Endodermal cell (in vitro differentiated cells): Measurements from ENCODE around the gene WDFY1. TPM values are rescaled to one million over a fixed set of nuclear protein-coding genes. Genes with fewer than 3 reads are reported as not detected.

ENCODE experiments used
- DNase-seq: peaks from one replicate; pipeline ENCODE4 v3.0.0-alpha.2; 2017
- H3K27ac ChIP-seq: 2 replicates; pipeline ENCODE4 v1.5.1; 2013; ENCODE audit warnings: mild to moderate bottlenecking, low read depth, low read length, moderate library complexity
- H3K27me3 ChIP-seq: 2 replicates; pipeline ENCODE4 v1.6.1; 2013; ENCODE audit warnings: mild to moderate bottlenecking, low read length, moderate library complexity; ENCODE audit not compliant: insufficient read depth, control insufficient read depth, poor library complexity, severe bottlenecking
- H3K36me3 ChIP-seq: 2 replicates; pipeline ENCODE4 v1.7.0; 2013; ENCODE audit warnings: mild to moderate bottlenecking, low read length, moderate library complexity; ENCODE audit not compliant: control insufficient read depth, insufficient read depth
- H3K4me1 ChIP-seq: one replicate; pipeline ENCODE4 v1.7.0; 2013; ENCODE audit warnings: low read length; ENCODE audit not compliant: control insufficient read depth, insufficient read depth
- H3K4me3 ChIP-seq: 2 replicates; pipeline ENCODE4 v1.5.1; 2013; ENCODE audit warnings: mild to moderate bottlenecking, low read length, moderate library complexity
- H3K9ac ChIP-seq: 2 replicates; pipeline ENCODE4 v1.6.1; 2013; ENCODE audit warnings: mild to moderate bottlenecking, low read length, moderate library complexity; ENCODE audit not compliant: poor library complexity, severe bottlenecking; ENCODE audit errors: extremely low read depth
- H3K9me3 ChIP-seq: 2 replicates; pipeline ENCODE4 v1.6.1; 2013; ENCODE audit warnings: mild to moderate bottlenecking, low read length, moderate library complexity; ENCODE audit not compliant: control insufficient read depth
- H3K27ac Mint-ChIP-seq: 2 replicates; pipeline ENCODE4 v1.8.0; 2020; ENCODE audit warnings: mixed read lengths
- H3K27me3 Mint-ChIP-seq: 2 replicates; pipeline ENCODE4 v1.8.0; 2021; ENCODE audit warnings: mild to moderate bottlenecking, mixed read lengths; ENCODE audit not compliant: insufficient read depth
- H3K36me3 Mint-ChIP-seq: 2 replicates; pipeline ENCODE4 v1.8.0; 2020; ENCODE audit warnings: low read depth, mixed read lengths
- H3K4me1 Mint-ChIP-seq: 2 replicates; pipeline ENCODE4 v1.8.0; 2020; ENCODE audit warnings: mixed read lengths
- H3K4me3 Mint-ChIP-seq: 2 replicates; pipeline ENCODE4 v1.8.0; 2020; ENCODE audit warnings: mild to moderate bottlenecking, moderate library complexity, mixed read lengths
- H3K9me3 Mint-ChIP-seq: 2 replicates; pipeline ENCODE4 v1.8.0; 2020; ENCODE audit warnings: mild to moderate bottlenecking, mixed read lengths
- WGBS, 2 experiments: methylation state at CpG; one replicate each; pipeline versions ENCODE4 v1.1.5 to v1.1.7; 2013; ENCODE audit warnings: missing lambda C conversion rate in 2 of 2, mixed read lengths in 1 of 2; ENCODE audit not compliant: insufficient coverage in 1 of 2, insufficient read length in 1 of 2; 5-methylcytosine and 5-hydroxymethylcytosine counted together
- total RNA-seq, 2 donors: library from RNA; stranded (reverse); fragmentation: NEBNext Ultra II Directional in 1 of 2; extraction: Animal tissue kit (Norgen Biotek cat#: 25700) in 1 of 2; gene quantifications; 2 replicates in 1 of 2; 3 replicates in 1 of 2; pipeline ENCODE4 v1.2.1, GENCODE V29; 2021
- TF ChIP-seq, protein P1 (sequence below): fragments of 200-600 bp; sonication (generic); conservative IDR thresholded peaks from 2 replicates; pipeline ENCODE4 v1.5.0; 2021; ENCODE audit warnings: antibody characterized with exemption, mild to moderate bottlenecking

The WDFY1 gene
- total RNA-seq, 2 donors from 2014 or later: 61.9 to 69.7 TPM

DNA sequence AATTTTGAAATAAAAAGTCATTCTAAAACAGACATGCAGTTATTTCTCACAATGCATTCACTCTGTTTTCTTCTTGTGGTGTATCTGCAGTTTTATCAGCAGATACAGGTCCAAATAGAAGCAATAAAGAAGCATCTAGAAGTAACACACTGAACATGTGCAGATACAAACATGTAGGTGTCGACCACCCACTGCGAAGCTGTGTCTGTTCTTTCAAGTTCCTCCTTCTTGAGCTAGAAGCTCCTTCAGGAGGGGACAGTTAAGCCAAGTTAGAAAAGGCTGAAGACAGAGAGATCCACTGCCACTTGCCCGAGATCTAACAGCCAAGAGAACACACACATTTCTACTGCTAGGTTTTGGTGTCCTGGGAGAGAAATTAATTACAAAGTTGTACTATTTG lies 30.1 kb downstream of the WDFY1 start:
- Mint-ChIP-seq H3K4me1 (peaks cover 3% of the 10 kb centered on the region), H3K27me3 (no peaks in the 10 kb centered on the region), H3K9me3 (no peaks in the 10 kb centered on the region), H3K36me3 (peaks cover 37% of the 10 kb centered on the region), H3K27ac (peak overlapping the region; percentile 24), H3K4me3 (no peak overlapping the region)
- 92 to 94% methylated on average over 2 to 3 of the region's 3 CpGs for WGBS, 2 experiments
- Histone ChIP-seq H3K4me3 (no peak overlapping the region), H3K9me3 (no peaks in the 10 kb centered on the region), H3K36me3 (peaks cover 49% of the 10 kb centered on the region), H3K27ac (no peak overlapping the region), H3K27me3 (no peaks in the 10 kb centered on the region), H3K4me1 (no peaks in the 10 kb centered on the region), H3K9ac (no peak overlapping the region)
- DNase-seq: no peak
- TF ChIP-seq, protein P1, sequence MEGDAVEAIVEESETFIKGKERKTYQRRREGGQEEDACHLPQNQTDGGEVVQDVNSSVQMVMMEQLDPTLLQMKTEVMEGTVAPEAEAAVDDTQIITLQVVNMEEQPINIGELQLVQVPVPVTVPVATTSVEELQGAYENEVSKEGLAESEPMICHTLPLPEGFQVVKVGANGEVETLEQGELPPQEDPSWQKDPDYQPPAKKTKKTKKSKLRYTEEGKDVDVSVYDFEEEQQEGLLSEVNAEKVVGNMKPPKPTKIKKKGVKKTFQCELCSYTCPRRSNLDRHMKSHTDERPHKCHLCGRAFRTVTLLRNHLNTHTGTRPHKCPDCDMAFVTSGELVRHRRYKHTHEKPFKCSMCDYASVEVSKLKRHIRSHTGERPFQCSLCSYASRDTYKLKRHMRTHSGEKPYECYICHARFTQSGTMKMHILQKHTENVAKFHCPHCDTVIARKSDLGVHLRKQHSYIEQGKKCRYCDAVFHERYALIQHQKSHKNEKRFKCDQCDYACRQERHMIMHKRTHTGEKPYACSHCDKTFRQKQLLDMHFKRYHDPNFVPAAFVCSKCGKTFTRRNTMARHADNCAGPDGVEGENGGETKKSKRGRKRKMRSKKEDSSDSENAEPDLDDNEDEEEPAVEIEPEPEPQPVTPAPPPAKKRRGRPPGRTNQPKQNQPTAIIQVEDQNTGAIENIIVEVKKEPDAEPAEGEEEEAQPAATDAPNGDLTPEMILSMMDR: no peak

DNA sequence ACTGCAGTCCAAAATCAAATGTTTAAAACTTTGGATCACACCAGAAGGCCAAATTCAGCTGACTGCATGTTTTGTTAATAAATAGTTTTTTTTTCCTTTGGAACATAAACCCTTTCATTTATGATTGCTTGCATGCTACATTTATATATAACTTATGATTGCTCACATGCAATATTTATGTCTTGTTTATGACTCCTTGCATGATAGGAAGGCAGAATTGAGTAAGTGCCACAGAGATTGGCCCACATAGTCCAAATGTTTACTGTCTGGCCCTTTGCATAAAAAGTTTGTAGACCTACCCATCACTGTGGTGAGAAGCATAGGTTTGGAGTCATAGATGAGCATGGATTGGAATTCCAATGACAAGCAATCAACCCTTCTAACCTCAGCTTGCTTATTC lies 30.8 kb downstream of the WDFY1 start:
- peaks cover 10% of the 10 kb centered on the region for H3K4me1 Mint-ChIP-seq
- Histone ChIP-seq H3K27me3 (no peaks in the 10 kb centered on the region), H3K9ac (no peak overlapping the region), H3K9me3 (no peaks in the 10 kb centered on the region), H3K27ac (no peak overlapping the region), H3K36me3 (peaks cover 49% of the 10 kb centered on the region), H3K4me1 (peaks cover 1% of the 10 kb centered on the region), H3K4me3 (no peak overlapping the region)
- H3K36me3 Mint-ChIP-seq: peaks cover 37% of the 10 kb centered on the region
- no peaks in the 10 kb centered on the region for H3K9me3 Mint-ChIP-seq
- H3K4me3 Mint-ChIP-seq: no peak overlapping the region
- no peaks in the 10 kb centered on the region for H3K27me3 Mint-ChIP-seq
- TF ChIP-seq, protein P1: no peak
- H3K27ac Mint-ChIP-seq: no peak overlapping the region
- no peak for DNase-seq

DNA sequence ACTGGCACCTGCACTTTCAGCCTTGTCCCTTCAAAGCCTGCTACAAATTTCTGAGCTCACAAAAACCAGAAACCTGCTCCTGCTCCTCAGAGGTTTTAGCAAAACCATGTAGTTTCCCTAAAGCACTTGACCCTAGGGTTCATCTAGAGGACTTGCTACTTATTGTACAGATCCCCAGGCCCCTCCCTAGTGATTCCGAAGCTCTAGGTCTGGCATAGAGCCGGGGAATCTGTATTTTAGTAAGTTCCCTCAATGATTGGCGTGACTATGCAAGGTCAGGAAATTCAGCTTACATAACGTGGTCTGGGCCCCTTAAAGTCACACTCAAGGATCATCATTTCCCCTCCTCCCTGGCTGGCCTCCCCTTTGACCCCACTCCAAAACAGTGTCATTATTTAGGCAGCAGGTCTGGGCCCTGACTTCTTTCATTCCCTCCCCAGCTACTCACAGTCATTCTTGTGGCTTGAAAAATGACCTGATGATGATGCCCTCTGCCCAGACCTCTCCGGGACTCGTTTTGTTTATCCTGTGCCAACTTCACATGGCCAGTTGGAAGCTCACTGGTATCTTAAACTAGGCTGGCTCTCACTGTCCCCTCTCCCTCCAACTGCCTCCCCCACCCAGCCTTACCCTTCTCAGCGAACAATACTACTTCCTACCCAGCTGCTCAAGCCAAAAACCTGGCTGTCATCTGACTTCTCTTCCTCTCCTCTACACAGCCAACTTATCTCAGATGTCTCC lies 36.0 kb downstream of the WDFY1 start:
- peak overlapping the region; percentile 26 for H3K9ac ChIP-seq
- TF ChIP-seq, protein P1: no peak
- peaks cover 12% of the 10 kb centered on the region for H3K4me1 ChIP-seq
- peaks cover 28% of the 10 kb centered on the region for H3K36me3 Mint-ChIP-seq
- no peak overlapping the region for H3K27ac ChIP-seq
- WGBS, 2 experiments: 64 to 80% methylated on average over 4 to 7 of the region's 7 CpGs
- peaks cover 45% of the 10 kb centered on the region for H3K36me3 ChIP-seq
- no peaks in the 10 kb centered on the region for H3K27me3 ChIP-seq
- H3K27ac Mint-ChIP-seq: peak overlapping the region; percentile 89
- no peaks in the 10 kb centered on the region for H3K27me3 Mint-ChIP-seq
- peak overlapping the region; percentile 9 for H3K4me3 Mint-ChIP-seq
- H3K9me3 ChIP-seq: no peaks in the 10 kb centered on the region
- peaks cover 22% of the 10 kb centered on the region for H3K4me1 Mint-ChIP-seq
- H3K9me3 Mint-ChIP-seq: no peaks in the 10 kb centered on the region
- DNase-seq: no peak
- peak overlapping the region; percentile 37 for H3K4me3 ChIP-seq
